Sigmoid colon (tissue), 7 donors: ENCODE results near the gene P2RX2. TPM values are rescaled to one million over a fixed set of nuclear protein-coding genes. Genes with fewer than 3 reads are reported as not detected.

Experiments used
- DNase-seq: peaks from one replicate; pipeline ENCODE4 v3.0.0-alpha.2; 2019
- H3K27ac ChIP-seq, 4 donors: fragments of 200-600 bp; sonication (generic); one replicate each; pipeline ENCODE4 v1.5.1; 2016 to 2019; ENCODE audit warnings: mild to moderate bottlenecking in 1 of 4
- H3K27me3 ChIP-seq, 3 donors: fragments of 200-600 bp; sonication (generic); one replicate each; pipeline ENCODE4 v1.5.1; 2019; ENCODE audit warnings: mild to moderate bottlenecking in 1 of 3
- H3K36me3 ChIP-seq, 4 donors: fragments of 200-600 bp; sonication (generic); one replicate each; pipeline ENCODE4 v1.5.1; 2016 to 2019
- H3K4me1 ChIP-seq, 4 donors: fragments of 200-600 bp; sonication (generic); one replicate each; pipeline ENCODE4 v1.5.1; 2017 to 2019
- H3K4me3 ChIP-seq, 4 donors: fragments of 200-600 bp; sonication (generic); one replicate each; pipeline ENCODE4 v1.5.1; 2017 to 2019; ENCODE audit warnings: mild to moderate bottlenecking in 2 of 4, moderate library complexity in 1 of 4
- H3K9me3 ChIP-seq, 4 donors: fragments of 200-600 bp in 3 of 4; sonication (generic) in 3 of 4; one replicate each; pipeline versions ENCODE4 v1.5.1 to v1.6.1; 2013 to 2019
- CTCF ChIP-seq, 4 experiments: fragments of 450-650 bp in 3 of 4; fragments of 200-600 bp in 1 of 4; IDR thresholded peaks; one replicate each; pipeline ENCODE4 v1.5.1; 2016 to 2019; ENCODE audit warnings: antibody characterized with exemption in 4 of 4, mild to moderate bottlenecking in 3 of 4, moderate library complexity in 2 of 4
- EP300 ChIP-seq, 4 donors: sonication (generic); formaldehyde crosslinking; IDR thresholded peaks; one replicate each; pipeline ENCODE4 v1.6.1; 2017; ENCODE audit warnings: antibody characterized with exemption in 4 of 4
- POLR2A ChIP-seq, 2 donors: fragments of 450-650 bp; IDR thresholded peaks; one replicate each; pipeline ENCODE4 v1.6.1; 2016; ENCODE audit warnings: antibody characterized with exemption in 2 of 2, mild to moderate bottlenecking in 2 of 2, moderate library complexity in 2 of 2
- POLR2AphosphoS5 ChIP-seq, 4 donors: sonication (generic); formaldehyde crosslinking; IDR thresholded peaks; one replicate each; pipeline ENCODE4 v1.6.1; 2017; ENCODE audit warnings: antibody characterized with exemption in 4 of 4
- WGBS, 2 donors: extraction: QIAGEN DNeasy Blood & Tissue Kit; methylation state at CpG; one replicate each; pipeline ENCODE4 v1.1.7; 2013; 5-methylcytosine and 5-hydroxymethylcytosine counted together
- intact Hi-C: fragments of 100-400 bp; cut with DNase I; formaldehyde crosslinking; loops from one replicate; pipeline ENCODE4 v1.15.1; 2023
- polyA plus RNA-seq, 3 donors: library from polyadenylated mRNA; stranded (reverse); fragments of 200-250 nt; gene quantifications; one replicate each; pipeline ENCODE4 v1.2.3, GENCODE V29; 2013
- total RNA-seq, 4 donors: library from RNA; depleted of rRNA; stranded (reverse); fragments of >200 nt; gene quantifications; one replicate each; pipeline ENCODE4 v1.1.0, GENCODE V29; 2016
- donor health status: healthy with polysubstance abuse.
- donor health status: Bipolar disorder and iron deficiency.
- donor health status: healthy.

The P2RX2 gene
- total and polyA plus RNA-seq, 7 donors: 0.16 to 1.4 (median 0.36) TPM; not detected in 2

- H3K4me1 ChIP-seq: no peaks in the 10 kb centered on the region
- WGBS, 2 donors: 91 to 94% methylated on average over 18 of the region's 18 CpGs
- H3K36me3 ChIP-seq: peaks cover 7 to 76% (median 26%) of the 10 kb centered on the region in 4 donors
- no peak overlapping the region for H3K4me3 ChIP-seq
- H3K27ac ChIP-seq: no peak overlapping the region
- intact Hi-C loops: no loop called here
- TF ChIP-seq CTCF (IDR thresholded peaks at IDR 0.05): no peak
- TF ChIP-seq POLR2AphosphoS5 (IDR thresholded peaks at IDR 0.05): no peak
- no peaks in the 10 kb centered on the region for H3K27me3 ChIP-seq
- H3K9me3 ChIP-seq: no peaks in the 10 kb centered on the region
- DNase-seq: no peak
Observed at GRCh38 chr12:132637811-132638210, 19.2 kb downstream of the P2RX2 start.

GRCh38 chr12:132638541-132639408, 20.2 kb downstream of the P2RX2 start:
- Histone ChIP-seq H3K9me3 (no peaks in the 10 kb centered on the region), H3K36me3 (peaks cover 7 to 80% (median 29%) of the 10 kb centered on the region in 4 donors), H3K27ac (peak overlapping the region in 2 of 4 donors; percentile 10 to 49), H3K4me3 (no peak overlapping the region), H3K4me1 (no peaks in the 10 kb centered on the region), H3K27me3 (no peaks in the 10 kb centered on the region)
- intact Hi-C loops: no loop called here
- TF ChIP-seq POLR2AphosphoS5 (IDR thresholded peaks at IDR 0.05) (no peak), CTCF (IDR thresholded peaks at IDR 0.05) (peak in 3 of 4 experiments; percentile 12 to 52 (median 48))
- DNase-seq: no peak
- whole genome bisulfite sequencing, 2 donors: 72 to 83% methylated on average over 25 of the region's 25 CpGs

GRCh38 chr12:132639956-132640520, 21.5 kb downstream of the P2RX2 start:
- no peak overlapping the region for H3K27ac ChIP-seq
- H3K9me3 ChIP-seq: no peaks in the 10 kb centered on the region
- no peak for DNase-seq
- TF ChIP-seq POLR2AphosphoS5 (IDR thresholded peaks at IDR 0.05): no peak
- TF ChIP-seq CTCF (IDR thresholded peaks at IDR 0.05): no peak
- TF ChIP-seq EP300 (IDR thresholded peaks at IDR 0.05): no peak
- no peak for TF ChIP-seq POLR2A (IDR thresholded peaks at IDR 0.05)
- peaks cover 7 to 71% (median 27%) of the 10 kb centered on the region in 4 donors for H3K36me3 ChIP-seq
- no peak overlapping the region for H3K4me3 ChIP-seq
- 74 to 86% methylated on average over 12 of the region's 12 CpGs for WGBS, 2 donors
- H3K4me1 ChIP-seq: no peaks in the 10 kb centered on the region
- H3K27me3 ChIP-seq: no peaks in the 10 kb centered on the region
- intact Hi-C loops: no loop called here

DNA sequence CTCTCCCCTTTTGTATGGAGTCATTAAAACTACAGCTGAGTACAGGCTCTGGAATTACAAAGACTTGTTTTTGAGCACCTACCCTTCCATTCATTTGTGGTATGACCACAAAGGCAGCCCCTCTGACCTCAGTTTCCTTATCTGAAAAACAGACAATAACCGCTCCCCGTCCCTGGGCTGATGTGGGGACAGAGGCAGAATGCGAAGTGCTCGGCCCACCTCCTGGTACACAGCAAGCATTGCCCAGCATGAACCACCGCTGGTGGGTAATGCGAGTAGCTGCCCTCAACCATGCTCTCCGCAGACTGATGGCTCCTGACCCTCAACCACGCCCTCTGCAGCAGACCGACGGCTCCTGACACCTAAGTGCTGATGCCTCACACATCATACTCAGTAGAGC, 22.4 kb downstream of the P2RX2 start:
- 83 to 92% methylated on average over 10 of the region's 10 CpGs for WGBS, 2 donors
- H3K27me3 ChIP-seq: no peaks in the 10 kb centered on the region
- no peaks in the 10 kb centered on the region for H3K9me3 ChIP-seq
- no peak for DNase-seq
- TF ChIP-seq POLR2A (IDR thresholded peaks at IDR 0.05) (no peak), EP300 (IDR thresholded peaks at IDR 0.05) (no peak), CTCF (IDR thresholded peaks at IDR 0.05) (no peak), POLR2AphosphoS5 (IDR thresholded peaks at IDR 0.05) (no peak)
- no peak overlapping the region for H3K4me3 ChIP-seq
- H3K36me3 ChIP-seq: peaks cover 7 to 64% (median 20%) of the 10 kb centered on the region in 4 donors
- intact Hi-C loops: no loop called here
- H3K27ac ChIP-seq: no peak overlapping the region
- H3K4me1 ChIP-seq: no peaks in the 10 kb centered on the region
